GM21367 (cell line): ENCODE measurements around the gene RSU1.
A peak's percentile ranks its signal among the peaks of the same experiment; 100 is the strongest.

ENCODE experiments used
- ATAC-seq: cut with Tn5 transposase; IDR thresholded peaks from one replicate; pipeline ENCODE4 v1.9.1; 2021; ENCODE audit not compliant: unreplicated experiment

The RSU1 gene

GRCh38 chr10:16822726-16823360 lies 5.6 kb upstream of the RSU1 start:
- no peak for ATAC-seq

GRCh38 chr10:16822027-16822426 lies 4.8 kb upstream of the RSU1 start:
- ATAC-seq = no peak

GRCh38 chr10:16820421-16820820 lies 3.2 kb upstream of the RSU1 start:
- ATAC-seq = no peak

GRCh38 chr10:16820018-16820417 lies 2.8 kb upstream of the RSU1 start:
- no peak for ATAC-seq

GRCh38 chr10:16819436-16819835 lies 2.2 kb upstream of the RSU1 start:
- no peak for ATAC-seq

- ATAC-seq = no peak
These were observed 1.8 kb upstream of the RSU1 start for GRCh38 chr10:16819026-16819425.

GRCh38 chr10:16816830-16817124 lies 447 bp downstream of the RSU1 start:
- ATAC-seq = no peak

- ATAC-seq = no peak
These were observed 1.1 kb downstream of the RSU1 start for GRCh38 chr10:16816171-16816570.

GRCh38 chr10:16814012-16814411 lies 3.2 kb downstream of the RSU1 start:
- no peak for ATAC-seq

- ATAC-seq = no peak
These were observed 4.5 kb downstream of the RSU1 start for GRCh38 chr10:16812676-16813075.

GRCh38 chr10:16811765-16812164 lies 5.5 kb downstream of the RSU1 start:
- no peak for ATAC-seq

- no peak for ATAC-seq
These were observed 5.9 kb downstream of the RSU1 start for GRCh38 chr10:16811292-16811691.

GRCh38 chr10:16809074-16809718 lies 8.0 kb downstream of the RSU1 start:
- peak; percentile 89 for ATAC-seq

- ATAC-seq = no peak
These were observed 13.1 kb downstream of the RSU1 start for GRCh38 chr10:16804123-16804522.

- no peak for ATAC-seq
These were observed 13.8 kb downstream of the RSU1 start for GRCh38 chr10:16803464-16803863.

- ATAC-seq = peak; percentile 72
These were observed 17.6 kb downstream of the RSU1 start for GRCh38 chr10:16799621-16800020.

- no peak for ATAC-seq
These were observed 18.7 kb downstream of the RSU1 start for GRCh38 chr10:16798571-16798970.

- ATAC-seq = no peak
These were observed 21.7 kb downstream of the RSU1 start for GRCh38 chr10:16795410-16796073.

- ATAC-seq = no peak
These were observed 23.2 kb downstream of the RSU1 start for GRCh38 chr10:16794005-16794404.

- ATAC-seq = no peak
These were observed 24.5 kb downstream of the RSU1 start for GRCh38 chr10:16792675-16793074.

- no peak for ATAC-seq
These were observed 27.5 kb downstream of the RSU1 start for GRCh38 chr10:16789765-16790164.

- no peak for ATAC-seq
These were observed 28.0 kb downstream of the RSU1 start for GRCh38 chr10:16789261-16789660.

- no peak for ATAC-seq
These were observed 28.4 kb downstream of the RSU1 start for GRCh38 chr10:16788778-16789177.
